IMR-90 (cell line): ENCODE results near the gene NT5DC3.

Source experiments
- BHLHE40 ChIP-seq: fragments of 150-350 bp; IDR thresholded peaks from 2 replicates; pipeline ENCODE4 v1.6.1; 2016; ENCODE audit warnings: mild to moderate bottlenecking, low read depth, low read length
- CTCF ChIP-seq: conservative IDR thresholded peaks from 2 replicates; pipeline ENCODE4 v1.5.1; 2012; ENCODE audit warnings: mild to moderate bottlenecking, low read depth, low read length, improper control_type of control experiment
- MAZ ChIP-seq: IDR thresholded peaks from 2 replicates; pipeline ENCODE4 v1.6.1; 2012; ENCODE audit warnings: low read depth, mild to moderate bottlenecking, low read length, improper control_type of control experiment, moderate library complexity, borderline replicate concordance
- MXI1 ChIP-seq: IDR thresholded peaks from 2 replicates; pipeline ENCODE4 v1.6.1; 2012; ENCODE audit warnings: low read depth, mild to moderate bottlenecking, low read length, moderate library complexity, borderline replicate concordance
- NFE2L2 ChIP-seq: fragments of 150-350 bp; IDR thresholded peaks from 2 replicates; pipeline ENCODE4 v1.6.1; 2016; ENCODE audit warnings: low read depth, mild to moderate bottlenecking, low read length
- POLR2A ChIP-seq: IDR thresholded peaks from 2 replicates; pipeline ENCODE4 v1.6.1; 2012; ENCODE audit warnings: mild to moderate bottlenecking, low read depth, low read length
- USF2 ChIP-seq: fragments of 150-350 bp; IDR thresholded peaks from 2 replicates; pipeline ENCODE4 v1.6.1; 2017; ENCODE audit warnings: mild to moderate bottlenecking, antibody characterized with exemption, low read length, low read depth

GRCh38 chr12:103799504-103799856, 41.6 kb downstream of the NT5DC3 start:
- TF ChIP-seq CTCF = no peak
- TF ChIP-seq MXI1 = no peak
- no peak for TF ChIP-seq POLR2A
- no peak for TF ChIP-seq USF2
- TF ChIP-seq NFE2L2 = no peak
- TF ChIP-seq BHLHE40 = no peak
- TF ChIP-seq MAZ = no peak
